PC-3 (cell line): ENCODE measurements around the gene OR51E1. TPM values are rescaled to one million over a fixed set of nuclear protein-coding genes. Genes with fewer than 3 reads are reported as not detected.

ENCODE experiments used
- ATAC-seq: fragments of 200-7000 bp; cut with Tn5 transposase; 2 replicates; pipeline ENCODE4 v1.9.1; 2020; ENCODE audit warnings: mild to moderate bottlenecking, moderate library complexity
- BruUV-seq: library from RNA; stranded (reverse); fragments of 400-500 nt; replicated peaks from 2 replicates; lab custom pipeline; 2021; lab: Mats Ljungman, UMichigan
- CTCF ChIA-PET: fragments of 300-600 bp; sonication (Branson Sonifier 250); formaldehyde crosslinking; loops from one replicate; lab custom pipeline; 2022; ENCODE audit warnings: antibody characterized with exemption; lab: Charles Lee
- POLR2A ChIA-PET: fragments of 300-600 bp; sonication (Branson Sonifier 250); formaldehyde crosslinking; loops from one replicate; lab custom pipeline; 2022; ENCODE audit warnings: antibody characterized with exemption; ENCODE audit not compliant: unreplicated experiment; lab: Charles Lee
- DNase-seq: peaks from one replicate; pipeline ENCODE4 v3.0.0-alpha.2; 2015
- H2AFZ ChIP-seq: fragments of 300-600 bp; sonication (generic); 2 replicates; pipeline ENCODE4 v1.6.0; 2016; ENCODE audit warnings: antibody characterized with exemption, low read length
- H3F3A ChIP-seq: fragments of 300-600 bp; sonication (generic); one replicate; pipeline ENCODE4 v1.6.0; 2017; ENCODE audit warnings: antibody characterized with exemption, low read length, control low read depth, mild to moderate bottlenecking; ENCODE audit not compliant: unreplicated experiment
- H3K27ac ChIP-seq: fragments of 300-600 bp; sonication (generic); 2 replicates; pipeline ENCODE4 v1.5.1; 2016; ENCODE audit warnings: mild to moderate bottlenecking, low read length
- H3K27me3 ChIP-seq: fragments of 300-600 bp; sonication (generic); 2 replicates; pipeline ENCODE4 v1.6.1; 2016; ENCODE audit warnings: low read length, mixed read lengths
- H3K36me3 ChIP-seq: fragments of 300-600 bp; sonication (generic); 2 replicates; pipeline ENCODE4 v1.6.1; 2016; ENCODE audit warnings: low read depth, mixed run types, low read length, mixed read lengths
- H3K4me1 ChIP-seq: fragments of 300-600 bp; sonication (generic); 2 replicates; pipeline ENCODE4 v1.5.1; 2016; ENCODE audit warnings: low read length; ENCODE audit not compliant: insufficient read depth
- H3K4me2 ChIP-seq: fragments of 300-600 bp; sonication (generic); 2 replicates; pipeline ENCODE4 v1.6.0; 2016; ENCODE audit warnings: low read length
- H3K4me3 ChIP-seq: fragments of 300-600 bp; sonication (generic); 2 replicates; pipeline ENCODE4 v1.5.1; 2016; ENCODE audit warnings: mild to moderate bottlenecking, low read length, mixed read lengths
- H3K79me2 ChIP-seq: fragments of 300-600 bp; sonication (generic); 2 replicates; pipeline ENCODE4 v1.6.1; 2017; ENCODE audit warnings: low read length, mixed read lengths
- H3K9ac ChIP-seq: fragments of 300-600 bp; sonication (generic); 2 replicates; pipeline ENCODE4 v1.6.0; 2016; ENCODE audit warnings: mild to moderate bottlenecking, low read length
- H3K9me2 ChIP-seq: fragments of 300-600 bp; sonication (generic); replicated peaks from 2 replicates; pipeline ENCODE4 v1.6.1; 2016; ENCODE audit warnings: mixed run types, low read length, mixed read lengths
- H3K9me3 ChIP-seq: fragments of 300-600 bp; sonication (generic); 2 replicates; pipeline ENCODE4 v1.6.1; 2016; ENCODE audit warnings: low read length, mixed read lengths
- H4K20me1 ChIP-seq: fragments of 300-600 bp; sonication (generic); 2 replicates; pipeline ENCODE4 v1.6.1; 2016; ENCODE audit warnings: low read length, mixed read lengths
- CTCF ChIP-seq: fragments of 300-600 bp; sonication (generic); conservative IDR thresholded peaks from 2 replicates; pipeline ENCODE4 v1.5.1; 2017; ENCODE audit warnings: antibody characterized with exemption, low read depth, mild to moderate bottlenecking, low read length
- EZH2 ChIP-seq: fragments of 300-600 bp; sonication (generic); IDR thresholded peaks from one replicate; pipeline ENCODE4 v1.6.1; 2017; ENCODE audit warnings: antibody characterized with exemption, mild to moderate bottlenecking, low read length; ENCODE audit not compliant: unreplicated experiment
- EZH2phosphoT487 ChIP-seq: fragments of 300-600 bp; sonication (generic); IDR thresholded peaks from 2 replicates; pipeline ENCODE4 v1.6.1; 2018; ENCODE audit warnings: mild to moderate bottlenecking, antibody characterized with exemption, low read length, borderline replicate concordance
- intact Hi-C: fragments of 100-400 bp; cut with micrococcal nuclease; formaldehyde crosslinking; loops from 2 replicates; pipeline ENCODE4 v1.9.0; 2023
- total RNA-seq: library from RNA; depleted of rRNA; stranded (reverse); fragments of >200 nt; gene quantifications from 2 replicates; pipeline ENCODE4 v1.2.3, GENCODE V29; 2014

OR51E1 gene
- total RNA-seq, 1 experiment from 2014 or later: not detected

GRCh38 chr11:4697585-4697984 is 53.8 kb downstream of the OR51E1 start, which contains the start of gene OR51E2:
TSS of gene OR51E2 (minus strand) at chr11:4697853. CDS start at chr11:4682711, 15,142 bp downstream.
- ChIA-PET CTCF (no interaction called here), POLR2A (no interaction called here)
- Histone ChIP-seq H3K27me3 (peaks cover 9% of the 10 kb centered on the region), H3K4me2 (no peak within 1 kb of the TSS), H3K79me2 (no peaks in the 10 kb centered on the region), H2AFZ (no peak within 1 kb of the TSS), H3K4me1 (no peaks in the 10 kb centered on the region), H4K20me1 (no peaks in the 10 kb centered on the region), H3K9me3 (no peaks in the 10 kb centered on the region), H3K4me3 (no peak within 1 kb of the TSS), H3K36me3 (no peaks in the 10 kb centered on the region), H3K27ac (no peak within 1 kb of the TSS), H3K9me2 (no peaks in the 10 kb centered on the region), H3F3A (no peaks in the 10 kb centered on the region), H3K9ac (no peak within 1 kb of the TSS)
- TF ChIP-seq EZH2phosphoT487 (no peak), CTCF (no peak), EZH2 (no peak)
- no TSS peak for BruUV-seq
- intact Hi-C loops: no loop called here
- no peak for ATAC-seq
- DNase-seq: no peak

GRCh38 chr11:4699697-4700435 is 56.1 kb downstream of the OR51E1 start:
- Histone ChIP-seq H3K9me3 (no peaks in the 10 kb centered on the region), H3K4me3 (no peak overlapping the region), H3K27me3 (peaks cover 9% of the 10 kb centered on the region), H4K20me1 (no peaks in the 10 kb centered on the region), H3K4me2 (no peak overlapping the region), H2AFZ (no peak overlapping the region), H3F3A (no peaks in the 10 kb centered on the region), H3K9me2 (no peaks in the 10 kb centered on the region), H3K4me1 (no peaks in the 10 kb centered on the region), H3K79me2 (no peaks in the 10 kb centered on the region), H3K9ac (no peak overlapping the region), H3K36me3 (no peaks in the 10 kb centered on the region), H3K27ac (no peak overlapping the region)
- no TSS peak for BruUV-seq
- no peak for ATAC-seq
- intact Hi-C loops: no loop called here
- CTCF ChIA-PET: no interaction called here
- POLR2A ChIA-PET: no interaction called here
- no peak for TF ChIP-seq CTCF
- DNase-seq: no peak

GRCh38 chr11:4700436-4700820 is 56.6 kb downstream of the OR51E1 start:
- Histone ChIP-seq H3K36me3 (no peaks in the 10 kb centered on the region), H3K27ac (no peak overlapping the region), H3K79me2 (no peaks in the 10 kb centered on the region), H3K4me2 (no peak overlapping the region), H4K20me1 (no peaks in the 10 kb centered on the region), H3K9me2 (no peaks in the 10 kb centered on the region), H2AFZ (no peak overlapping the region), H3K9me3 (no peaks in the 10 kb centered on the region), H3F3A (no peaks in the 10 kb centered on the region), H3K4me3 (no peak overlapping the region), H3K27me3 (peaks cover 9% of the 10 kb centered on the region), H3K4me1 (no peaks in the 10 kb centered on the region), H3K9ac (no peak overlapping the region)
- POLR2A ChIA-PET: no interaction called here
- ATAC-seq (no peak), DNase-seq (no peak)
- no TSS peak for BruUV-seq
- intact Hi-C loops: no loop called here
- no peak for TF ChIP-seq EZH2phosphoT487
- TF ChIP-seq CTCF: no peak
- no peak for TF ChIP-seq EZH2
- CTCF ChIA-PET: no interaction called here
